Left renal pelvis (tissue), 4 donors: ENCODE data around the gene ATF6B. TPM values are rescaled to one million over a fixed set of nuclear protein-coding genes. Genes with fewer than 3 reads are reported as not detected.

Source experiments
- DNase-seq, 4 donors: peaks; one replicate each; pipeline ENCODE4 v3.0.0-alpha.2; 2013; ENCODE audit warnings: low read depth in 4 of 4, low spot score in 3 of 4
- polyA plus RNA-seq, 4 donors: library from polyadenylated mRNA; unstranded; fragments of 120-200 nt; gene quantifications; one replicate each; pipeline ENCODE4 v1.2.1, GENCODE V29; 2013; ENCODE audit not compliant: insufficient read length in 4 of 4

Gene ATF6B
- polyA plus RNA-seq, result 100 to 1,000 TPM in 1 of 4 donors, 10 to 100 TPM in 3; 82.5 to 114 (median 85.7) TPM

- peak; percentile 97 to 99 (median 98) for DNase-seq
Measured at GRCh38 chr6:32127717-32128592, at the start of gene ATF6B. Gene ATF6B, minus strand, starts transcription at chr6:32128246. Its CDS starts 39 bp downstream, at chr6:32128207.

DNA sequence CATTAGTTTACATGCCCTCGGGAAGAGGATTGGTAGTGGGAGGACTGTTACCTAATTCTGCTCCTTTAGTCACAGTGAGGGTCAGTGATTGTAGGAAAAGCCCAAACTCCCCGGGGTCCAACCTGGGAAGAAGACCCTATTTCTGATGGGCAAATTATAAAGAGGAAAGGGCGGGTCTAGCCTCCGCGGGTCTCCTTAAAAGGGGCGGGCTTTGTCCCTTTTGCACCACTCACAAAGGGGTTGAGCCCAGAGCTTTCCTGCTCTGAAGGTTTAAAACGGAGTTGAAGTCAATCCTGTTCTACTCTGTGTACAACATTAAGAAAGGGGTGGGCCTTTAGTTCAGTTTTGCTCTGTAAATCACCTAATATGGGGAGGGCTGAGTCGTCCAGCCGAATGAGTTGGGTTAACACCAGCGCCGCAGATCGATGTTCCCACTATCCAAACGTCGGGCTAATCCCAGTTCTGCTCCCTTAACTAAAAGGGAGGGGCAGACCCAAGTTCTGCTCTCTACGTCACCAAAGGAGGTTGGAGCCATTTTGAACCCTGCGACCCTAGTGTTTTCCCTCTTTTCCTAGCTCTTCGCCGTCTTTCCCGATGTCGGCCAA lies 49.2 kb upstream of the ATF6B start:
- no peak for DNase-seq

DNA sequence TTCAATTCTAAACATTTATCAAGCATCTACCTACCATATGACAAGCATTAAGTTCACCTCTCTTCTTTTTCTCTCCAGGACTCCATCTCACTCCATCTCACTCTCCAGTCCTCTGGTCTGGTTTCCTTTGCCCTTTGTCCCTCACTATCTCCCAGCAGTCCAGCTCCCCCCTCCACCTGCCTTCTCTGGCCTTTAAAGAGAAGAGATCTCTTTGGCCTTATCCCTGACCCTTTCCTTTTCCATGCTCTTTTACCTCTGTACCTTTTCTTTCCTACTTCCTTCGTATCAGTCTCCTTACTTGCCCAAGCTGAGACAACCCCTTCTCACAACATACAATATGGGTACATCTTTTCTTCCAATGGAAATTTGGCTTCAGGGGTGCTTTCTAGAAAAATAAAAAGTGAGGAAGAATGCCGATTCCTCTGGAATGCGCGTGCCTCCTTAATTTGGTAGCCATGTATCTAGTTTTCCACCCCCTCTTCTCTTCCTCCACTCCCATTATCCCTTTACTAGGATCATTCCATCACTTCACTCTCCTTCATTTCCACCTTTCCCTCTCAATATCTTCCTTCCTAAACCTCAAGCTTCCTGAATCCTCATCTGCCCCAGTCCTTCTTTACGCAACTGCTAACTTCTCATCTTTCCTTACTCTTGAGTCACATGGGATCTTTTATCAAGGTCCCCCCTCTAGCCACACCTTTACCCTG lies 48.6 kb upstream of the ATF6B start:
- DNase-seq, result no peak

DNA sequence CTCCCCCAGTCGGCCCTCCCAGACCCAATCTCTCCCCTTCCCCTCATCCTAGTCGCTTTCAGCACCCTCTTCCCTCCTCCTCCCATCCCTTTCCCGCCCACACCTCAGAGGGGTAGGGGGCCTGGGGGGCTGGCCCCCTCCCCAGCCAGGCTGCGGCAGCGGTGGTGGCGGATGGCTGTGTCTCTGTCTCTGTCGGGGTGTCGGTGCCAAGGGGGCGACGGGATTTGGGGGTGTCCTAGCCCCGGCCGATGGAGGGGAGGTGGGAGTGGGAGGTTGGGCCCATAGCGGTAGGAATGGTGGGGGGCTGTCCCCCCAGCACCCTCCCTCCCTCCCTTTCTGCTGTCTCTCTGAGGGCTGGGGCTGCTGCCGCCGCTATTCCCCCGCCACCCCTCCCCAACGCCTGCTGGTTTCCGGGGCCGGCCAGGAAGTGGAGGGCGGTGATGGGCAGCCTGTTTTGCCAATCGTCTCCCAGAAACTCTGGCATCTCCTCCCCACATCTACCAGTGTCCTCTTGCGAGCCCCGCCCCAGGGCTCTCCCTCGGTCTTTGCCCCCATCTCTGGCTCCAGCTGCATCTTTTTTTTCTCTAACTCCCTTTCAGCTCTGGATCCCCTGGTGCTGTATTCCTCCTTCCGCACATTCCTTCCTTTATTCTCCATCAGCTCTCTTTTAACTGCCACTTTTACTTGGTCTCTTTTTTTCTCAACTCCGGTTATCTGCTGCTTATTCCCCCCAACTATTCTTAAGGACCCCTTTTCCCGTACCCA lies 47.8 kb upstream of the ATF6B start, which contains the start of gene AGPAT1:
AGPAT1 (minus strand) TSS at position 374 of the 765 bp plus-strand sequence. CDS start 4,588 bp downstream, outside the sequence.
- DNase-seq, result peak; percentile 92 to 96 (median 95)

DNA sequence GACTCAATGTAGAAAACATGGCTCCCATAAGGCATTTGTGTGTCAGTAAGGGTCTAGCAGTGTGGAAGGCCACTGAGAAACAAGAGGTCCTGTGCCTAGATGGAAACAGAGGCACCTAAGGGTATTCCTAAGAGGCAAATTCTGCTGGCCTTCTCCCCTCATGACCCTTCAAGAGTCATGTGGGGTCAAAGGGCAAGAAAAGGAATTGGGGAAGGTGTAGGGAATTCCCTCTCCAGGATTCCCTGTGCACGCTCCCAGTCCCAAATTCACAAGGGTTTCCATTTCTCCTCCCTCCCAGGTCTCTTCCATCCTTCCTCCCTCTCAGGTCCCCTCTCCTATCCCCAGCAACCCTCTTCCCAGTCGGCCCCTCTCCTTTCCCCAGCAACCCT lies 47.3 kb upstream of the ATF6B start:
- DNase-seq, result no peak

DNA sequence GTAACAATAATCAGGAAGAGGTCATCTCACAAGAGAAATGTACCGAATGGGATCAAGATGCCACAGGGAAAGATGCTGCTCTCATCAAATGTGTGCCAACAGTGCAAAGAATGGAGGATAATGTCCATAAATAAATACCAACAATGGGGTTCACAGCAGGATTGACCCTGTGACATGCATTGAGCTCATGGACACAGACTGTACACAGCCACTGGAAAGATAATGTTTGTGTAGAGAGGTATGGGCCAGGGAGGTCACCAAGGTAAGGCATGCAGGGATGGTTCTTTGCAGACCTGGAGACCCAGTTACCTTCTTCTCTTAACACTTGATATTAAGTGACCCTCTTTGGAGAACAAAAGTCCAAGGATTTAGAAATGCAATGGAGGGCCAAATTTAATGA lies 46.4 kb upstream of the ATF6B start:
- DNase-seq, result no peak

- DNase-seq, result no peak
Measured at GRCh38 chr6:32173051-32173727, 45.1 kb upstream of the ATF6B start.

DNA sequence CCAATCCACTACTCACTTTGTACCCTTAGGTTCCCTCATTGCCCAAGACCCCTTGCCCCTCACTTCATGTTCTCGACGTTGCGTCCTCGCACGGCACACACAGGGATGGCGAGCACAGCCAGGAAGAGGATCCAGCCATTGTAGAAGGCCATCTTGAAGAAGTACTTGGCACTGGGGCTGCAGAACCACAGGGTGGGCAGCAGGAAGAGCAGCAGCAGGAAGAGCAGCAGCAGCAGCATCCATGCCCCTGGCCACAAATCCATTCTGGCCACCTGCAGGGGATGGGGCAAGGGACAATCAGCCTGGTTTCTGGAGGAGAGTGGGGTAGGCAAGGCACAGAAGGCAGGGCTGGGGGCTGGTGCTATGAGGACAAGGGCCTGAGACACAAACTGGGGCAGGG lies 43.2 kb upstream of the ATF6B start:
- no peak for DNase-seq

- no peak for DNase-seq
Measured at GRCh38 chr6:32170294-32170693, 42.2 kb upstream of the ATF6B start.

DNA sequence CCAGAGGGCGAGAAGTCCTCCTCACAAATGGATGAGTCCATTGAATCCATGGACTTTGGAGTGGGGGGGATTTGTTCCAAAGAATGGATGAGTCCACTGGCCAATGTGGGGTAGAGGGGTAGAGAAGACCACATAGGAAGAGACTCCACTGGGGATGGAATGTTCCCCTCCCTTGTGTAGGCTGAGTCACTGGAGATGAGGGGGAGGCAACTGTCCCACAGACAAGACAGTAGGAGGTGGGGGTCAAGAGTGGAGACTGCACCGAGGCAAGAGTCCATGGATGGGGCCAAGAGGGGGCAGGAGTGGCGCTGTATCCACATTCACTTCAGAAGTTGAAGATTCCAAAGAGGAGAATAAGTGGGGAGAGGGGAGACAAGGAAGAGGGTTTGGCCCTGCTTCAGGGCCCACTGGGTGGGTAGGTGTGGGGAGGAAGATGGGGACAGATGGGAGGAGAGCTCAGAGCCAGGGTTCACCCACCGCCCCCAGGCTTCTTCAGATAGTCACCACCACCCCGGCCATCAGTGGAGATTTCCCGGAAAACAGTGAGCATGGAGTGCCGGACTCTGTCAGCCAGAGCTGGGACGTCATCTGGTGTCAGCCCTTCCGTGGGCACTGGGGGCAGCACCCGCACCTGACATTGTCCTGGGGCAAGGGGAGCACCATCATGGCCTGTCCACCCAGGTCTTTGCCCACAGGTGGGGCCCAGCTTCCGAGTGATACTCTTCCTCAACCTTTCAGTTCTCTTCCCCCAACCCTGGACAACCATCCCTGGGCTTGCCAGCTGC lies 41.0 kb upstream of the ATF6B start:
- DNase-seq, result no peak

DNA sequence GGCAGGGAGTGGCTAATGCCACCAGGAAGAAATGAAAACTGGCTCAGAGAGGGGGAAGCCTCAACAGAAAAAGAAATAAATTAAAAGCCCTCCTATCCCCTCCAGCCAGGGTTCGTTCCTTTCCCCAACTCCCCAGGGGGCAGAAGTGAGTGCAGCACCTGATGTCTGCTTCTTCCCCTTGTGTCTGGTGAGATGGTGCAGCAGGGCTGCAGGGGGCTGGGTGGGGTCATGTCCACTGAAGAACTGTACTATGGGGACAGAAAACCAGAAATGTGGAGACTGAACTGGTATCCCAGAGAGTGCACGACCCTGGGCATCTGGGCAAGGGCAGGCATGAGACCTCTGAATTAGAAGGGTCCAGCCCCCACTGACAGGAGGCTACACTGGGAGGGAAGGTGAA lies 40.3 kb upstream of the ATF6B start:
- DNase-seq, result no peak

- DNase-seq, result no peak
Measured at GRCh38 chr6:32167761-32168262, 39.8 kb upstream of the ATF6B start.

- DNase-seq, result no peak
Measured at GRCh38 chr6:32167154-32167760, 39.2 kb upstream of the ATF6B start.

GRCh38 chr6:32166411-32167061 lies 38.5 kb upstream of the ATF6B start:
- DNase-seq, result no peak

DNA sequence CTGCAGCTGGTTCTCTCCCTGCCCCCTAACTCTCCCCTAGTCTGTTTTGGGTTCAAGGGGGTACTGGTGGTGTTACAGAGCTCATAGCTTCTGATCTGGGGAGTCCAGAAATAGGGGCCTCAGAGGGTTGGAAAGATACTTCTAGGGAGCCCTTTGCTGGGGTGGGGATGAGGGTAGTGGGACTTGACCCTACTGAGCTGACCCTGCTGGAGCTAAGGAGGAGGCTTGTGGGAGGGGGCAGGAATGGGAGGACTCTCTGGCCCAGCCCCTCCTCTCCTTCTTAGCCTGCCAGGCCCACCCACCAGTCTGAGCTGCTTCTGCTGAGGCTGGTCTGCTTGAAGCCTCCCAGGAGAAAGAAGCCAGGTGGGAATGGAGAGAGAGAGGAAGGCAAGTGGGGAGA lies 36.2 kb upstream of the ATF6B start, which contains the start of gene EGFL8:
EGFL8 (plus strand) TSS at position 301 of the 400 bp plus-strand sequence. CDS start 1,571 bp downstream, outside the sequence.
- DNase-seq, result no peak

GRCh38 chr6:32163559-32164258 lies 35.7 kb upstream of the ATF6B start:
- no peak for DNase-seq

- DNase-seq, result no peak
Measured at GRCh38 chr6:32158052-32158451, 30.0 kb upstream of the ATF6B start.
